DMS114 treated with DMSO at 0.1 percent for 48 hours (cell line): ENCODE data around the gene HES1.

Experiments used
- DNase-seq: peaks from one replicate; lab custom pipeline; 2025; ENCODE audit not compliant: unreplicated experiment; lab: John Stamatoyannopoulos, UW

Gene HES1

DNA sequence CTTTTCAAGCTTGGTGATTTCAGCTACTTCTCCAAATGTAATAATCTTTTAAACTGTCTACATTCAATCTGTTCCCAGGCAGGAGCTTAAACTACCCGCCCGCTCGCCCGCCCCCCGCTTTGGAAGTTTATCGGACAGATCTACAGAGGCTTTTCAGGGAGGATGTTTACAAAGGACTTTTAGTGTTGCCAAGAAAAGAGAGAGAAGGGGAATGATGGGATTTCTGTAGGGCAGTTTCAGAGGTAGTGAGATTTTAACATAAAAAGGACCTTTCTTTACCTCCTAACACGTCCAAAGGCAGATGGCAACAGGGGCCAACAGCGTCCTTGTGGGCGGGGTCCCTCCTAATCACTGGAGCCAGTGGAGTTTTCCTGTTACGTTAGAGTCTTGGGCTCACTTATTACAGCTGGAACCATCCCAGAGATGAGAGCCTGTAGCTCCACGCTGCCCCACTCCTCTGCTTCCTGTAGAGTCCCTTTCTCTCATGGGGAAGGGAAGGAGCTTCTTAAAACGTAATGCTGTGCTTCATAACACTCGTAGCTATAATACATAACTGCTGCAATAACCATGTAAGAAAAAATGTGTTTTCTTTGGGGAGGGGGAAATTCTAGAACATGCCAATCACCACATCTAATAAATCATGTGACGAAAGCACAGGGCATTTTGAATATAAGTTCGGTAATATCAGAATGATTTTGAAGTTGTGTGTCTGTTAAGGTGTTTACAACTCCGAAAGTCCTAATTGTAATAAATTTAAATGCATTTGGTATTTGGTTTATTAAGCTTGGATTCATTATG lies 30.9 kb downstream of the HES1 start:
- DNase-seq, result no peak

DNA sequence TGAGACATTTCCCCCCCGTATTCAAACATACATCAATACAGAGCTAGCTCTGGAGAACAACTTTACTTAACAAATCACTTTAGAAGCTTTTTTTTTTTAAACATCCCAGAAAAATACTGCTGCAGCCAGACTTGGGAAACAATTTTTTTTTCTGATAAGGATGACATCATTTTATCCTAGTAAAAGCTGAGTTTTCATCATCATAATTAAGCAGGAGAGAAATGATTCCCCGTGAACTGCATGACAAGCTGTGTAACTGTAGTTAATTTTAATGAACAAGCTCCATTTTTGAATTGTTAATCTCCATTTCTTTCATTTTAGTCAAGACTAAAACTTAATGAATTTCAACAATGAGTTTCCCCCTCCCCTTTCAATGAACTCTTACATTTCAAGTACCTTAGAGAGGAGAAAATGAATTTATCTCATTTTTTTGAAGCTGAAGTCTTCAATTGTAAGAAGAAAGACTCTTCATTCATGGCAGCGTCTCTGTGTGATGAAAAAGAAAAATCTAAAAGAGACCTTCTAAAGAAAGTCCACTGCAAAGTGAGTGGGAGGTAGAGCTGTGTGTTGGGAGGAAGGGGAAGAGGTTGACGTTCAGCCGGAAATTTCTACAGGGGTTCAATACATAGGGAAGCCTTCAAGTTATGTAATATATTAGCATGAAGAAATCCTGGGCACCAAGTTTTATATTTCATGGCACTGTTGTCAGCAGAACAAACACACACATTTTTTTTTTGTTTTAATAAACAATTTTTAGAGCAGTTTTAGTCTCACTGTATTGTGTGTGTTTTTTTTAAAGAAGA lies 31.7 kb downstream of the HES1 start:
- DNase-seq, result no peak

DNA sequence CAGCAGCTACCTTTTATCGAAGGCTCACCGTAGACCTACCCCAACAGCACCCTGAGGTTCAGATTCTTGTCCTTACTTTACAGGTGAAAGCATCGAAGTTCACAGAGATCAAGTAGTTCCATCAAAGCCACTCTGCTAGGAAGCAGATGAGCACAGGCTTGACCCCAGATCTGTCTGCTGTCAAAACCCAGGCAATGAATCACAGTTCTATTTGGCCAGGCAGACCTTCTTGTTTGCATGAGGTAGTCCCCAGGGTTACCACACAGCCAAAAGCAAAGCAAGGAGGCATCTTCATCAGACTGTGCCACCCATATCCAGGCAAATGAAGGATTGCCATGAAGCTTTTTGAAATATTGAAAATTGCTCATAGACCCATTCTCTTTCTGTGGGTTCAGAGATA lies 33.0 kb downstream of the HES1 start:
- DNase-seq, result no peak

DNA sequence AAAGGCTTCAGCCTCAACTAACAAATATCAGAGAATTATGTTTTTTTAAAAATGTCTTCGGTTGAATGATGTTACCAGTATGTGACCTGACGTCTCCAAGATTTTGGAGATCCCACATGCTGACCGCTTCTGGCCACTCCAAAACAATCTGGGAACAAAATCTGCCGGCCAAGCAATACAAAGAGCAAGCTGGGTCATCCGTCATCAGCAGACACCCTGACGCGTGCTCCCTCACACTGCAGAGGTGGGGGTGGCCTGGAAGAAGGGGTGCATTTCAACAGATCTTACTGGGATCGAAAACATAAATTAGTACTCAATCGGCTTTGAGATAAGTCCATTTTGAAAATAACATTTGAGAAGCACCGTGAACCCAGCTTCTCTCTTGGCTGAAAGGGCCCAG lies 33.6 kb downstream of the HES1 start:
- no peak for DNase-seq

DNA sequence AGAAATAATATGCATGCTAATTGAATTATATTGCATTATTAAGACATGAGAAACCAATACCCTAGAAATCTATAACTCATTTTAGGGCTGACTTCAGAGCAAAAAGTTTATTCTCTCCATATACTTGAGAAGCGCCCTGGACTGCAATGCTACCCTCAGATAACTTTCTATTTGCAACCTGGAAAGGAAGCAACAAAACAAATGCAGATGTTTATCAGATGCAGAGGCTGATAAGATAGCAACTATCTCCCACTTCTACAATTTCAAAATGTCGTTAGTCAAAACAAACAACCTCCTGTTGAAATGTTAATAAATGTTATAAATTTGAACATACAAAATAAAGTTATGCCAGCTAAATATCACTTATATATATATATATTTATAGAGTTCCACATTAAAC lies 34.8 kb downstream of the HES1 start:
- DNase-seq, result no peak

DNA sequence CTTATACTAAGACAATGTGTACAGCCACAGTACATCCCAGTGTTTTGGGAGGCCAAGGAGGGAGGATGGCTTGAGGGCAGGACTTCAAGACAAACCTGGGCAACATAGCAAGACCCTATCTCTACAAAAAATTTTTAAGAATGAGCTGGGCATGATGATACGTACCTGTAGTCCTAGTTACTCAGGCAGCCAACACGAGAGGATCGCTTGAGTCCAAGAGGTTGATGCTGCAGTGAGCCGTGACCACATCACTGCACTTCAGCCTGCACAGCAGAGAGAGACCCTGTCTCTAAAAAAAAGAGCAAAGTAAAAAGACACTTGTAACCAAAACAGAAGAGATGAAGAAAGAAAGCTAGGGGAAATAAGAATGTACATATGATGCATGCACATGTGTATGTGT lies 38.5 kb downstream of the HES1 start:
- DNase-seq, result no peak

GRCh38 chr3:194174980-194175379 lies 39.0 kb downstream of the HES1 start:
- DNase-seq, result no peak

GRCh38 chr3:194176274-194176991 lies 40.5 kb downstream of the HES1 start:
- DNase-seq, result no peak

DNA sequence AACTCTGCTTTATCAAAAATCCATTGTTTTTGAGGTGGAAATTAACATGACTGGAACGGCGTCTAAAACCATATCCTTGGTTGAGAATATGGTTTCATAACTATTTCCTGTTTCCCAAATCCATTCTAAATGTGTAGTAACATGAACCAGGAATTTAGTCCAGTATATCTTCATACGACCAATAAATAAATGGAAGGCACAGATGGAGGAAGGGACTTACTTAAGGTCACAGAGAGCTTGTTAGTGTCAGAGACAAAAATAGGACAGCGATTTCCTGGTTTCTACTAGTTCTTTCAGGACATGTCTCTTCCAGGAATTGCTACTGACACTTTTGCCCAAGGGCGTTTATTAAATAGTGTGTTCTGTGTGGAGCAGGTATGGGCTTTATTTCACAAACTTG lies 41.2 kb downstream of the HES1 start:
- no peak for DNase-seq

DNA sequence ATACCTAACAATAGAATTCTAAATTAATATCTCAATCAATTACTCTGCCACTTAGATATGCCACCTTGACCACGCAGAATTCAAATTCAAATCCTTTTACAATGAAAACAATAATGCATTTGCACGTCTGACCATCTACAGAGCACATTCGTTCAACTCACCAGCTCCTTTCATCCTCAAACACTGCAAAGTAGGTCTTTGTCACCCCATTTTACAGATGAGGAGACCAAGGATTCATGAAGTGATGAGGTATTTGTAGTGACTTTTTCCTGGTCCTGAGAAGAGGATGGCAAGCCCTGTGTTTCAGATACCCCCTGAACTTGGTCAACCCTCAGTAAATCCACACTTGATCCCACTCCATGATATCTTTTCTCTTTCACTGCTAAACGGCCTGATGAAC lies 42.2 kb downstream of the HES1 start:
- DNase-seq, result no peak

GRCh38 chr3:194178669-194179068 lies 42.7 kb downstream of the HES1 start:
- DNase-seq, result no peak

- no peak for DNase-seq
These were observed 44.6 kb downstream of the HES1 start for GRCh38 chr3:194180570-194180969.

DNA sequence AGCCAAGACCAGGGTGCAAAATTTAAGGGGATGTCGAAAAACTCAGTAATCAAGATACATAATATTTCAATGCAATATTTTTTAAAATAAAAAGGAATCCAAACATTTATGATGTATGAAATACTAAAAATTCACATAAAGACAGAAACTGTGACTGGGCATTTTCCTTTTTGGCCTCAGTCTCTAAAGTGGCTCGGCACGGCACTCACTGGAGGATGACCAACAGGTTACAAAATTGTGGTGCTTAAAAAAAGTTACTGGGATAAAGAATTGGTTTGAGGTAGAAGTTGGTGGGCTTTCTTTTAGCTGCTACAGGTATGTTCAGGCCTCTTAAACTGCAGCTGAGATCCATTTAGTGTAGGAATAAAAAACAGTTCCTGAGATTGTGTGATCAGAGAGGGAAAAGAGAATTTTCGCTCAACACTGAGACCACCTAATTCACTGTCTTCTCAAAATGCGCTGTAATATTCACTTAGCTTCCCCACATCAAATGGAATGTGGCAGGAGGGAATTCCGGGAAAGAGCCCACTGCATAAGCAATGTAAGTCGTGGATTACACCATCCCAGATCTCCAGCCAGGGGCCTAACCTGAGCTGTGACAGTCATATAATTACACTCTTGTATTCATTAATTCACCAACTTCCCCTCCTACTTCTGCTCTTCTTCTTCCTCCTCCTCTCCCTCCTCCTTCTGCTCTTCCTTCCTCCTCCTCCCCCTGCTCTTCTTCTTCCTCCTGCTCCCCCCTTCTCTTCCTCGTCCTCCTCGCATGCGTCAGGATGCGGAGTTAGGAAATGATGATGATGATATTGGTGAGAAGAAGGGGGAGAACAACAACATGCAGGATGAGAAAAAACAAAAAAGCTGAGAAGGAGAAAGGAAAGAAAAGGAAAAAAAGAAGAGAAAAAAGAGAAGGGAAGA lies 45.9 kb downstream of the HES1 start:
- DNase-seq, result no peak

DNA sequence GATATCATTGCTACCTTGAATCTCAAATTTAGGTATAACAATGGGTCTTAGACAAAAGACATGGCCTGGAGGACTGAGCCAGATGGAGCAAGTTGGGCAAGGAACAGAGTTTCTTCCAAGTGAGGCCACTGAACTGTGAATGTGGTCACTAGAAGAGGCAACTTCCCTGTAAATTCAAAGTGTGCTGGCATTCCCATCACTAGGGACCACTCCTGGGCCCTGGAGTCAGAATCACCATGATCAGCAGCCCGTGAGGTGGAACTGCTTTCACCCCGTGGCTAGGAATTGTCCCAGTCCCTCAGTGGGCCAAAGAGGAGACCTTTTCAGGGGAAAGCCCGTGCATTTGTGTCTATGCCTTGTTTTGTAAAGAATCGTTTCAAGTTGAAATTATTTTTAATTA lies 47.3 kb downstream of the HES1 start:
- no peak for DNase-seq

DNA sequence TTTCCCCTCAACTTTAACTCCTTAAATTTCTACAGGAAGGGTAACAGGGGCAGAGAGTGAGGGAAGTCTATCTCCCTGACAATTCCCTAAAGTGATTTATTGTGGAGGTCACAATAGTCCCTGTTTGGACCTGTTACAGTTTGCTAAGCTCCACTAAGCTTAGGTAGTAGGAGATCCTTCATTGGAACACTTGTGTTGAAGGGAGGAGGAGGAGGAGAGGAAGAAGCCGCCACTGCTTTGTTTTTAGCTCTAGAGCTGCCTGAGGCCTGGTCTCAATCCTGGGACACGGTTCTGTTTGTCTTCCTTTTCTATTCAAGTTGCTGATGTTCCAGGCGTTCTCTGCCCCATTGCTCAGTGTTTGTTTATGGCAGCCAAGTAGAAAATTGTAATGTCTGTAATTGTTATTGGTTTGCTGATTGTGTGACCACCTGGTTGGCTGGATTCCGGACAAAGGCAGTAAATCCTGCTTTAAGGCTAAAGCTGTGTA lies 48.4 kb downstream of the HES1 start:
- DNase-seq, result no peak

DNA sequence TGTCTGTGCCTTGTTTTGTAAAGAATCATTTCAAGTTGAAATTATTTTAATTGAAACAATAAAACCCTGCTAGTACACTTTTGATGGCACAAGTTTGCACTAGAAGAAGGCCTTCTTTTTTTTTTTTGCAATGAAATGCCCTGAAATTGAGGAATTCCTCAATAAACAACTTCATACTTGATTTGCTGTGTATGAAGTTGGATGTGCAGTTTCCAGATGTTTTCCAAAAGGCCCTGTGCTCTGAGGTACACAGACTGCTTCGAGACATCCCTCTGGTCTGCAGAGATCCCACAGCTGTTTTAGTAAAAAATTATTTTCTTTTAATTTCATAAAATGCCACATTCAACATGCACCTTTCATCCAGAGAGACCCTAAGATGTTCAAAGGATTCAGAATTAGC lies 48.9 kb downstream of the HES1 start:
- DNase-seq, result no peak

DNA sequence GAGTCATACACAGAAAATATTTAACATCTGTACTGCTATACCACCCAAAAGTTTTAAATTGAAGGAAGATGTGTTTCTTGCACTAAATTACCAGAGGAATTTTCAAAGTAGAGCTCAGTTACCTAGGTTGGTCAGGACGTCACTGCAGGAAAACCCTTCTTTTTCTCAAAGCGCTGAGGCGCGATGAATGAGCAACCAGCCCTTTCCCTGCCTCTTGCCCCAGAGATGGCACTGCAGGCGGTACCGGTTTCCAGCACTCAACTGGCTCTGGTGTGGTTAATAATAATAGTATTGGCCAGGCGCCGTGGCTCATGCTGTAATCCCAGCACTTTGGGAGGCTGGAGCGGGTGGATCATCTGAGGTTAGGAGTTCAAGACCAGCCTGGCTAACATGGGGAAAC lies 49.3 kb downstream of the HES1 start:
- no peak for DNase-seq

DNA sequence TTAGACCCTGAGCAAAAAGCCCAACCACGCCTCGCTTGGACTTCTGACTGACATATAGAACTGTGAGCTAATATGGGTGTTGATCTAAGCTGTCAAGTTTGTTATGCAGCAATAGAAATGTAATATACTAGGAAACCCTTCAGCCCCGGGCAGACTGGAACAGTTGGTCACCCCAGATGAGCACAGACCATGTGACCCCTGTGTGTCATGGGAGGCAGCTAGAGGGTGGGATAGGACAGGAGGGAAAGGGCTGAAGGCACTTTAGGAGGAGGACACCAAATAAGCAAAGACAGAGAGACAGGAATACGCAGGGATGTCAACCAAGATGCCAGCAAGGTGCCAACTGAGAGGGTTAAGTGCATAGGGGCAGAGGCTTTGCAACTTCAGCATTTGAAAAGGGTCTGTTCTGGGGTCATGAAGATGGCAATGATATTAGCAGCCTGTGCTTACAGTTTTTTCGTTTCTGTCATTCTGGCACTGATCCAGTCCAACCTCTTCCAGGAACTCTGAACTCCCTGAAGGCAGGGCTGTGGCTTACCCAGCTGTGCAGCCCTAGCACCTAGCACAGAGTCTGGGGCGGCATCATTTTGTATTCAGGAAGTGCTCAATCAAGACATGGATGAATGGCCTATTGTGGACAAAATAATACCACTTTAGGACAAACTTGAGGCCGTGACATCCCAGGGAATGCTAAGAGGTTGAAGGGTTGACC lies 51.4 kb downstream of the HES1 start:
- DNase-seq, result no peak
